ENCODE results near the gene CDH4. TPM values are rescaled to one million over a fixed set of nuclear protein-coding genes. Genes with fewer than 3 reads are reported as not detected.

The CDH4 gene
- total RNA-seq, 1 experiment from 2014 or later, result 25.0 TPM

DNA sequence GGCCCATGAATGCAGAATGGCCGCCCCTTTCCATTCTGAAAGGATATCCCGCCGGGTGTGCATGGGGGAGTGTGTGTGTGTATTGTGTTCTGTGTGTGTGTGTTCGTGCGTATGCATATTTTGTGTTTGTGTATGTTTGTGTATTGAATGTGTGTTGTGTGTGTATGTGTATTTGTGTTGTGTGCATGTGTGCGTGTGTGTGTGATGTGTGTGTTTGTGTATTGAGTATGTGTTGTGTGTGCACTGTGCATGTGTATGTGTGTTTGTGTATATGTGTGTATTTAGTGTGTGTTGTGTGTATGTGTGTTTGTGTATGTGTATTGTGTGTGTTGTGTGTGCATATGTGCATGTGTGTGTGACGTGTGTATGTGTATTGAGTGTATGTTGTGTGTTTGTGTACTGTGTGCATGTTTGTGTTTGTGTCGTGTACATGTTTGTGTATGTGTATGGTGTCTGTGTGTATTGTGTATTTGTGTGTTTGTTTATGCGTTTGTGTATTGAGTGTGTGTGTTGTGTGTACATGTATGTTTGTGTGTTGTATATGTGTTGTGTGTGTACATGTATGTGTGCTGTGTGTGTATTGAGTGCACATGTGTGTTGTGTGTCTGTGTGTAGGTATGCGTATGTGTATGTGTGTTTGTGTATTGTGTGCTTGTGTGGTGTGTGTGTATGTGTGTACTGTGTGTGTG lies 587.3 kb downstream of the CDH4 start:
- TF ChIP-seq, protein P1, sequence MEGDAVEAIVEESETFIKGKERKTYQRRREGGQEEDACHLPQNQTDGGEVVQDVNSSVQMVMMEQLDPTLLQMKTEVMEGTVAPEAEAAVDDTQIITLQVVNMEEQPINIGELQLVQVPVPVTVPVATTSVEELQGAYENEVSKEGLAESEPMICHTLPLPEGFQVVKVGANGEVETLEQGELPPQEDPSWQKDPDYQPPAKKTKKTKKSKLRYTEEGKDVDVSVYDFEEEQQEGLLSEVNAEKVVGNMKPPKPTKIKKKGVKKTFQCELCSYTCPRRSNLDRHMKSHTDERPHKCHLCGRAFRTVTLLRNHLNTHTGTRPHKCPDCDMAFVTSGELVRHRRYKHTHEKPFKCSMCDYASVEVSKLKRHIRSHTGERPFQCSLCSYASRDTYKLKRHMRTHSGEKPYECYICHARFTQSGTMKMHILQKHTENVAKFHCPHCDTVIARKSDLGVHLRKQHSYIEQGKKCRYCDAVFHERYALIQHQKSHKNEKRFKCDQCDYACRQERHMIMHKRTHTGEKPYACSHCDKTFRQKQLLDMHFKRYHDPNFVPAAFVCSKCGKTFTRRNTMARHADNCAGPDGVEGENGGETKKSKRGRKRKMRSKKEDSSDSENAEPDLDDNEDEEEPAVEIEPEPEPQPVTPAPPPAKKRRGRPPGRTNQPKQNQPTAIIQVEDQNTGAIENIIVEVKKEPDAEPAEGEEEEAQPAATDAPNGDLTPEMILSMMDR (IDR thresholded peaks at IDR 0.05; ENCODE audit: unreplicated experiment), result no peak
- CTCF ChIA-PET, result no interaction called here
- no TSS peak for BruUV-seq (replicated peaks)
- POLR2A ChIA-PET, result no interaction called here
- DNase-seq (ENCODE audit: unreplicated experiment), result no peak
- no peaks in the 10 kb centered on the region for H3K27me3 Mint-ChIP-seq (ENCODE audit: insufficient read depth, unreplicated experiment)
- no peaks in the 10 kb centered on the region for H3K36me3 Mint-ChIP-seq (ENCODE audit: insufficient read depth, unreplicated experiment)
- intact Hi-C loops (cut with micrococcal nuclease), result no loop called here
- no peaks in the 10 kb centered on the region for H3K4me1 Mint-ChIP-seq (ENCODE audit: insufficient read depth, unreplicated experiment)
- H3K9me3 Mint-ChIP-seq (ENCODE audit: unreplicated experiment), result no peaks in the 10 kb centered on the region
- H3K27ac Mint-ChIP-seq (ENCODE audit: low read depth, unreplicated experiment), result no peak overlapping the region
- H3K4me3 Mint-ChIP-seq (ENCODE audit: unreplicated experiment), result no peak overlapping the region

DNA sequence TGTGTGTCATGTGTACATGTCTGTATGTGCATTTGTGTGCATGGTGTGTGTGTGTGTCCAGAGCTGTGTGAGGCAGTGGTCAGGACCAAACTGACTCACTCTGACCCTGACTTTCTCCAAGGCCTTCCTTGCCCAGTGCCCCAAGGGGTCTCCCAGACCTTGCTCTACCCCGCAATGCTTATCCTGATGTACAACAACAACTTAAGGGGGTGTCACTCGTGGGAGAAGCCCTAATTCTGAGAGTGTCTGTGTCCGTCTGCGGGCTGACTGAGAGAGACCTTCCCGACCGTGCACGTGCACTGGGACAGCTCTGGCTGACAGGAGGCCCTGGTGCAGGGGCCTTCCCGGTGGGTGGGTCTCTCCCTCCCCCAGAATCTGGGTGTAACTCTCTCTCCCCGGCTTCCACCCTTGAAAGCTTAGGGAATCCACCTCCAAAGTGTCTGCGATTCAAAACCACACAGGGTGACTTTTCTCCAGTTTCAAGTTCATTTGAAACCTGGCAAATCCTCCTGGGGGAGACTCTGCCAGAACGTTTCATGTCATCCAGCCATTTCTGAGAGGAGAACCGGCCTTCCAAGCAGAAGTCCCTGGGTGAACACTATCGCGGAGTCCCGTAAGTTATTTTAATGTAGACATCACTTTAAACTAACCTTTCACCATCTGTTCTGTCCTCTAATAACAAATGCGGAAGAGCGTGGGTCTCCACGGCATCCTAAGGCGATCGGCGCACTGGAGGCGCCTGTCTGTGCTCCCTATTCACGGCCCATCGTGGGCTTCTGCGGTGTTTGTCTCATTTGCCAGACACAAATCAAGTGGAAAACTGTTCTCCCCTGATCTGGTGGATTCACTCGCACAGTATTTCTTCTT lies 588.1 kb downstream of the CDH4 start:
- BruUV-seq (replicated peaks), result no TSS peak
- H3K4me3 Mint-ChIP-seq (ENCODE audit: unreplicated experiment), result no peak overlapping the region
- CTCF ChIA-PET, result no interaction called here
- POLR2A ChIA-PET, result interaction anchor here (0.6 kb wide), 1 partner anchor 1351 kb away, joined by 3 read pairs; no protein-coding TSS in a partner anchor
- DNase-seq (ENCODE audit: unreplicated experiment), result no peak
- TF ChIP-seq, protein P1 (IDR thresholded peaks at IDR 0.05; ENCODE audit: unreplicated experiment), result no peak
- H3K27me3 Mint-ChIP-seq (ENCODE audit: insufficient read depth, unreplicated experiment), result no peaks in the 10 kb centered on the region
- intact Hi-C loops (cut with micrococcal nuclease), result no loop called here
- no peak overlapping the region for H3K27ac Mint-ChIP-seq (ENCODE audit: low read depth, unreplicated experiment)
- no peaks in the 10 kb centered on the region for H3K9me3 Mint-ChIP-seq (ENCODE audit: unreplicated experiment)
- no peaks in the 10 kb centered on the region for H3K4me1 Mint-ChIP-seq (ENCODE audit: insufficient read depth, unreplicated experiment)
- H3K36me3 Mint-ChIP-seq (ENCODE audit: insufficient read depth, unreplicated experiment), result no peaks in the 10 kb centered on the region

DNA sequence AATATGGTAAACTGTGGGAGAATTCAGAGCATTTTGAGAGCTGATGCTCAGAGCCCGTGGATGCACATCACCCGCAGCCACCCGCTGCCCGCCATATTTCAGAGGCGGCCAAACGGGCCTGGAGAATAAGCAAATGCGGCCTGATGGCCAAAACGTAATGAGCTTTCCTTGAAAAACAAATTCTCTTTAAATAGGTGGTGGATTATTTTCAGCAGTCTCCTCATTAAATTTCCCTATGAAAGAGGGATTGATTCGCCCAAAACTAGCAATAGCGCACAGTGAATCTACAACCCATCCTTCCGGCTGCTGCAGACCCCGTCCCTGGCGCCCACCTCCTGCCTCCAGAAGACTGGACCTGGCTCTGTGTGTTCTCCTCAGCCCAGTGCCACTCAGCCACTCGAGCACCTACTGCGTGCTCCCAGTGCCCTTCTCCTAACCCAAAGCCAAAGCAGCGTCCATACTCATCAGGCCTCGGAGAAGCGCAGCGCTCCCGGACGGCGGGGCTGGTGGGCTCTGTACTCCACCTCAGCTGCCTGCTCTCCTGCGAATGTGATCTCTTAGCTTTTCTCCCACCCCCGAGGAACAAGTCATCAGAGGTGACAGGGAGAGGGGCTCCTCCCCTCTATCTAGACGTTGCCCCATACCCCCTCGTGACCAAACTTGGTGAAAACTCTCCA lies 588.9 kb downstream of the CDH4 start:
- CTCF ChIA-PET, result interaction anchor here (0.6 kb wide), 1 partner anchor 468 kb away, joined by 3 read pairs; no protein-coding TSS in a partner anchor
- TF ChIP-seq, protein P1 (IDR thresholded peaks at IDR 0.05; ENCODE audit: unreplicated experiment), result no peak
- Mint-ChIP-seq H3K9me3 (ENCODE audit: unreplicated experiment) (no peaks in the 10 kb centered on the region), H3K4me1 (ENCODE audit: insufficient read depth, unreplicated experiment) (no peaks in the 10 kb centered on the region), H3K27ac (ENCODE audit: low read depth, unreplicated experiment) (no peak overlapping the region), H3K36me3 (ENCODE audit: insufficient read depth, unreplicated experiment) (no peaks in the 10 kb centered on the region), H3K27me3 (ENCODE audit: insufficient read depth, unreplicated experiment) (no peaks in the 10 kb centered on the region), H3K4me3 (ENCODE audit: unreplicated experiment) (no peak overlapping the region)
- POLR2A ChIA-PET, result no interaction called here
- no TSS peak for BruUV-seq (replicated peaks)
- intact Hi-C loops (cut with micrococcal nuclease), result no loop called here
- DNase-seq (ENCODE audit: unreplicated experiment), result no peak

DNA sequence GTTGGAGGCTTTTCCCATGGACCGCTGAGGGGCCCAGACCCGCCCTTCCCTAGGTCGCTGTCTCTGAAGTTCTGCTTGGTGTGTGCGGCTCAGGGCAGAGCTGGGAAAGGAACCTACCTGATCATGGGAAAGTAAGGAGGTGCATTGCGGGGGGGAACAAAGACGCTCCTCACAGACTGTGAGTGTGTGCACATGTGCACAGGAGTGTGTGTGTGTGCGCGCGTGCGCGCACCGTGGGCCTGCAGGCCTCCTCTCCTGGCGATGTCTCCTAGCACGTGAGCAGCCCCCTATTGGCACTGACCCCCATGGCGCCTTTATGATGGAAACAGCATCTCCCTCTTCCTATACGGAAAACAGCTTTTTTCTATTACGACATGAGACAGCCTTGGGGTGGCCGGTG lies 589.5 kb downstream of the CDH4 start:
- intact Hi-C loops (cut with micrococcal nuclease), result no loop called here
- DNase-seq (ENCODE audit: unreplicated experiment), result no peak
- ChIA-PET CTCF (interaction anchor here (0.6 kb wide), 1 partner anchor 469 kb away, joined by 3 read pairs; no protein-coding TSS in a partner anchor), POLR2A (no interaction called here)
- no peaks in the 10 kb centered on the region for H3K9me3 Mint-ChIP-seq (ENCODE audit: unreplicated experiment)
- no peaks in the 10 kb centered on the region for H3K36me3 Mint-ChIP-seq (ENCODE audit: insufficient read depth, unreplicated experiment)
- no peaks in the 10 kb centered on the region for H3K4me1 Mint-ChIP-seq (ENCODE audit: insufficient read depth, unreplicated experiment)
- H3K27me3 Mint-ChIP-seq (ENCODE audit: insufficient read depth, unreplicated experiment), result no peaks in the 10 kb centered on the region
- no TSS peak for BruUV-seq (replicated peaks)
- TF ChIP-seq, protein P1 (IDR thresholded peaks at IDR 0.05; ENCODE audit: unreplicated experiment), result no peak
- H3K4me3 Mint-ChIP-seq (ENCODE audit: unreplicated experiment), result no peak overlapping the region
- H3K27ac Mint-ChIP-seq (ENCODE audit: low read depth, unreplicated experiment), result no peak overlapping the region

All from MCF 10A (cell line).